GM19043 (cell line): ENCODE results near the gene CLMP.

Experiments used
- ATAC-seq: cut with Tn5 transposase; IDR thresholded peaks from one replicate; pipeline ENCODE4 v1.9.1; 2021; ENCODE audit warnings: low read depth; ENCODE audit not compliant: unreplicated experiment

The CLMP gene

GRCh38 chr11:123034597-123034996 lies 160.5 kb downstream of the CLMP start:
- ATAC-seq: no peak

- no peak for ATAC-seq
Measured at GRCh38 chr11:123033895-123034294, 161.2 kb downstream of the CLMP start.

GRCh38 chr11:123030517-123030916 lies 164.5 kb downstream of the CLMP start:
- ATAC-seq: no peak

- peak; percentile 49 for ATAC-seq
Measured at GRCh38 chr11:123020968-123021367, 174.1 kb downstream of the CLMP start.
